Measurements from ENCODE around the gene GLT8D1. TPM values are rescaled to one million over a fixed set of nuclear protein-coding genes. Genes with fewer than 3 reads are reported as not detected.
"Not testable (repeated sequence)": the region's sequence is repeated elsewhere in the genome, so short reads cannot be mapped to it uniquely, and the experiment has no call there.

Gene GLT8D1, protein sequence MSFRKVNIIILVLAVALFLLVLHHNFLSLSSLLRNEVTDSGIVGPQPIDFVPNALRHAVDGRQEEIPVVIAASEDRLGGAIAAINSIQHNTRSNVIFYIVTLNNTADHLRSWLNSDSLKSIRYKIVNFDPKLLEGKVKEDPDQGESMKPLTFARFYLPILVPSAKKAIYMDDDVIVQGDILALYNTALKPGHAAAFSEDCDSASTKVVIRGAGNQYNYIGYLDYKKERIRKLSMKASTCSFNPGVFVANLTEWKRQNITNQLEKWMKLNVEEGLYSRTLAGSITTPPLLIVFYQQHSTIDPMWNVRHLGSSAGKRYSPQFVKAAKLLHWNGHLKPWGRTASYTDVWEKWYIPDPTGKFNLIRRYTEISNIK
- 93.5 and 93.6 TPM in 2 replicates for total RNA-seq

GRCh38 chr3:52705688-52706686 is at the start of gene GLT8D1, which contains the start of gene SPCS1:
TSS of gene GLT8D1 (minus strand) at chr3:52705791. CDS start at chr3:52700460, 5,331 bp downstream.
TSS of gene SPCS1 (plus strand) at chr3:52706106. CDS start at chr3:52706247, 141 bp downstream.
- no peak for DNase-seq (ENCODE audit: extremely low read depth, low read depth, low spot score)

DNA sequence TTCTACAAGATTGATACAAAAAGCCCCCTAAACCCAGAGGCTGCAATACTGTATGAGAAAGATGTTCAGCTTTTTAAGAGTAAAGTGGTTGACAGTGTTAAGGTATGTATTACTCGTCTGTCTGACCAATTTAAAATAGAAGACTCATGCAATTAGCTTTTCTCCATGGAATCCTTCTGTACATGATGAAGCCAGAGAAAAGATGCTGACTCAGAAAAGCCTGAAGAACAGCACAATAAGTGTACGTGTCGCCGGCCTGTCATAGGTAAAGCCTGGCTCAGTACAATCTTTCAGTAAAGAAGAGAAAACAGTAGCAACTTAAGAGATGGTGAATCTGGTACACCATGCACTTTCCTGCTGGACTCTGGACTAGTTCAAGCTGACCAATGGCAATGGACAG is 48.8 kb upstream of the GLT8D1 start:
- DNase-seq (ENCODE audit: extremely low read depth, low read depth, low spot score), result no peak

- no peak for DNase-seq (ENCODE audit: extremely low read depth, low read depth, low spot score)
These were observed 46.6 kb upstream of the GLT8D1 start for GRCh38 chr3:52752045-52752660.

DNA sequence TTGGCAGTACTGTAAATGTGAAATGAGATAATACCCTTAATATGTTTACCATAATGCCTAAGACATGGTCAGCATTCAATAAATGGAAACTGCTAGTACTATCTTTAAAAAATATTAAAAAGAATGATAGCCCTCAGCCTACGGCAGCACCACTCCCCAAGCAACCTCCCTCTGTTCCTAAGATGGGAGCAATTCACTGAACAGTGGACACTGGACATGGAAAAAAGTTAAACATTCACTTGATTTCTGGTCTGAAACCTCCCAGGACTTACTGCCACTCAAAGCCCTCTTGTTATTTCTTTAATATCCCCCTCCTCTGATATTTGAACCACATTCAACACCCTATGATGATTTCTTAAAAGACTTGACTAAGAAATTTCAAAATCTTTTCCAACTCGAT is 38.1 kb upstream of the GLT8D1 start:
- no peak for DNase-seq (ENCODE audit: extremely low read depth, low read depth, low spot score)

- DNase-seq (ENCODE audit: extremely low read depth, low read depth, low spot score), result no peak
These were observed 37.6 kb upstream of the GLT8D1 start for GRCh38 chr3:52743152-52743551.

GRCh38 chr3:52742418-52743041 is 36.9 kb upstream of the GLT8D1 start:
- DNase-seq (ENCODE audit: extremely low read depth, low read depth, low spot score), result peak; percentile 9

GRCh38 chr3:52739730-52740129 is 34.1 kb upstream of the GLT8D1 start:
- DNase-seq (ENCODE audit: extremely low read depth, low read depth, low spot score), result no peak

GRCh38 chr3:52733256-52733891 is 27.8 kb upstream of the GLT8D1 start:
- no peak for DNase-seq (ENCODE audit: extremely low read depth, low read depth, low spot score)

- DNase-seq (ENCODE audit: extremely low read depth, low read depth, low spot score), result no peak
These were observed 26.0 kb upstream of the GLT8D1 start for GRCh38 chr3:52731590-52731989.

- DNase-seq (ENCODE audit: extremely low read depth, low read depth, low spot score), result no peak
These were observed 25.1 kb upstream of the GLT8D1 start for GRCh38 chr3:52730681-52731080.

DNA sequence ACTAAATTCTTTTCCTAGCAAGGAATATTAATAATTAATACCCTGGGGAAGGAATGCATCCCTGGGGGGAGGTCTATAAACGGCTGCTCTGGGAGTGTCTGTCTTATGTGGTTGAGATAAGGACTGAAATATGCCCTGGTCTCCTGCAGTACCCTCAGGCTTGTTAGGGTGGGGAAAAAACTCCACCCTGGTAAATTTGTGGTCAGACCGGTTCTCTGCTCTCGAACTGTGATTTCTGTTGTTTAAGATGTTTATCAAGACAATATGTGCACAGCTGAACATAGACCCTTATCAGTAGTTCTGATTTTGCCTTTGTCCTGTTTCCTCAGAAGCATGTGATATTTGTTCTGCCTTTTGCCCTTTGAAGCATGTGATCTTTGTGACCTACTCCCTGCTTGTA is 23.2 kb upstream of the GLT8D1 start:
- not testable (repeated sequence) for DNase-seq (ENCODE audit: extremely low read depth, low read depth, low spot score)

DNA sequence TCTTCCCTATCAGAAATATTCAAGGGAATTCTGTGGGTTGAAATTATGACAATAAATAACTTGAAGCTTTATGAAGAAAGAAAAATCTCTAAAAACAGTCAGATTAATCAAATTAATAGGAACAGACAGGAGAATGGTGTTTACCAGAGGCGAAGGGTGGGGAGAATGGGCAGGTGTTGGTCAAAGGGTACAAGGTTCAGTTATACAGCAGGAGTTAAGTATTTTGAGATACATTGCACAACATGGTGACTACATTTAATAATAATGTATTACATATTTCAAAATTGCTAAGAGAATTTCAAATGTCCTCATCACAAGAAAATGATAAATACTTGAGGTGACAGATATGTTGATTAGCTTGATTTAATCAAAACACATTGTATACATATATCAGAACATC is 18.9 kb upstream of the GLT8D1 start:
- DNase-seq (ENCODE audit: extremely low read depth, low read depth, low spot score), result no peak

DNA sequence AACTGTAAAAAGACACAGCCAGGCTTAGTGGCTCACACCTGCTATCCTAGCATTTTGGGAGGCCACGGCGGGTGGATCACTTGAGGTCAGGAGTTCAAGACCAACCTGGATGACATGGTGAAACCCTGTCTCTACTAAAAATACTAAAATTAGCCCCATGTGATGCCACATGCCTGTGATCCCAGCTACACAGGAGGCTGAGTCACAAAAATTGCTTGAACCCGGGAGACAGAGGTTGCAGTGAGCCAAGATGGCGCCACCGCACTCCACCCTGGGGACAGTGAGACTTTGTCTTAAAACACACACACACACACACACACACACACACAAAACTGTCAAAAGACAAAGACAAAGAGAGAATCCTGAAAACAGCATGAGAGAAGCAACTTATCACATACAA is 18.3 kb upstream of the GLT8D1 start:
- no peak for DNase-seq (ENCODE audit: extremely low read depth, low read depth, low spot score)

DNA sequence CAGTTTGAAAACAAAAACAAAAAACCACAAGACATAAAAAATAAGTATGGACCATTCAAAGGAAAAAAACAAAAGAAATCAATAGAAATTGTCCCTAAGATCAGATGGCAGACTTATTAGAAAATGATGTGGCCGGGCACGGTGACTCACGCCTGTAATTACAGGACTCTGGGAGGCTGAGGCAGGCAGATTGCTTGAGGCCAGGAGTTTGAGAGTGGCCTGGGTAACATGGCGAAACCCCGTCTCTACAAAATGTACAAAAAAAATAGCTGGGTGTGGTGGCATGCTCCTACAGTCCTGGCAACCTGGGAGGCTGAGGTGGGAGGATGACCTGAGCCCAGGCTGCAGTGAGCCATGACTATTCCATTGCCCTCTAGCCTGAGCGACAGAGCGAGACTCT is 16.9 kb upstream of the GLT8D1 start:
- no peak for DNase-seq (ENCODE audit: extremely low read depth, low read depth, low spot score)

DNA sequence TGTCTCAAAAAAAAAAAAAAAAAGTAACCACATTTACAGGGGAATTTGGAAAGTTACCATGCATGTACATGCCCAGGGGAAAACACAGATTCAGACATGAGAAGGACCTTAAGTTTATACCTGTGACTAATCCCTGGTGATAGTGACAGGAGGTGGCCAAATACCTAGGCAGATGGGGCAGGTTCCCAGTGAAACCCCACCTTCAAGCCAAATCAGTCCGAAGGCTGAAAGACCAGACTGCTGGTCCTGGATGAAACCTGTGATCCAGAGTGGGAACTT is 16.1 kb upstream of the GLT8D1 start:
- no peak for DNase-seq (ENCODE audit: extremely low read depth, low read depth, low spot score)

GRCh38 chr3:52721002-52721729 is 15.6 kb upstream of the GLT8D1 start:
- DNase-seq (ENCODE audit: extremely low read depth, low read depth, low spot score), result no peak

GRCh38 chr3:52719618-52720017 is 14.0 kb upstream of the GLT8D1 start:
- no peak for DNase-seq (ENCODE audit: extremely low read depth, low read depth, low spot score)

GRCh38 chr3:52715714-52716305 is 10.2 kb upstream of the GLT8D1 start:
- DNase-seq (ENCODE audit: extremely low read depth, low read depth, low spot score), result no peak

All from glomerular endothelial cell (primary cell).